H1 (cell line): Measurements from ENCODE around the gene SEC31A.

Experiments used
- CEBPB ChIP-seq: IDR thresholded peaks from 2 replicates; pipeline ENCODE4 v1.6.1; 2012; ENCODE audit warnings: low read depth, low read length
- GTF2F1 ChIP-seq: IDR thresholded peaks from 2 replicates; pipeline ENCODE4 v1.6.1; 2012; ENCODE audit warnings: low read depth, low read length, improper control_type of control experiment, borderline replicate concordance
- POLR2A ChIP-seq, 2 experiments: IDR thresholded peaks; 1 replicate in 1 of 2; 2 replicates in 1 of 2; pipeline ENCODE4 v1.6.1; 2011; ENCODE audit warnings: low read depth in 2 of 2, low read length in 2 of 2, mild to moderate bottlenecking in 2 of 2; ENCODE audit errors: control extremely low read depth in 1 of 2
- POLR2AphosphoS5 ChIP-seq: IDR thresholded peaks from 2 replicates; pipeline ENCODE4 v1.6.1; 2011; ENCODE audit warnings: low read depth, low read length
- SAP30 ChIP-seq: fragments of 300-600 bp; sonication (generic); IDR thresholded peaks from 2 replicates; pipeline ENCODE4 v1.7.1; 2012; ENCODE audit warnings: low read length, moderate library complexity, mild to moderate bottlenecking, inconsistent platforms; ENCODE audit not compliant: insufficient read depth, insufficient replicate concordance
- SIN3A ChIP-seq, 2 experiments: IDR thresholded peaks in 1 of 2; conservative IDR thresholded peaks in 1 of 2; 2 replicates each; pipeline ENCODE4 v1.6.1; 2011 to 2012; ENCODE audit warnings: low read length in 2 of 2, improper control_type of control experiment in 1 of 2, low read depth in 1 of 2, mild to moderate bottlenecking in 1 of 2
- SP2 ChIP-seq: IDR thresholded peaks from 2 replicates; pipeline ENCODE4 v1.6.1; 2012; ENCODE audit warnings: mild to moderate bottlenecking, low read length, inconsistent platforms
- TAF1 ChIP-seq: IDR thresholded peaks from 2 replicates; pipeline ENCODE4 v1.6.1; 2011; ENCODE audit warnings: mild to moderate bottlenecking, low read depth, low read length
- TF ChIP-seq, protein P1 (sequence below), 3 experiments: IDR thresholded peaks; 1 replicate in 2 of 3; 2 replicates in 1 of 3; pipeline versions ENCODE4 v1.5.1 to v1.6.1; 2011; ENCODE audit warnings: low read length in 3 of 3, mild to moderate bottlenecking in 3 of 3, inconsistent platforms in 2 of 3, low read depth in 1 of 3, moderate library complexity in 1 of 3; ENCODE audit not compliant: insufficient read depth in 1 of 3; ENCODE audit errors: control extremely low read depth in 1 of 3

DNA sequence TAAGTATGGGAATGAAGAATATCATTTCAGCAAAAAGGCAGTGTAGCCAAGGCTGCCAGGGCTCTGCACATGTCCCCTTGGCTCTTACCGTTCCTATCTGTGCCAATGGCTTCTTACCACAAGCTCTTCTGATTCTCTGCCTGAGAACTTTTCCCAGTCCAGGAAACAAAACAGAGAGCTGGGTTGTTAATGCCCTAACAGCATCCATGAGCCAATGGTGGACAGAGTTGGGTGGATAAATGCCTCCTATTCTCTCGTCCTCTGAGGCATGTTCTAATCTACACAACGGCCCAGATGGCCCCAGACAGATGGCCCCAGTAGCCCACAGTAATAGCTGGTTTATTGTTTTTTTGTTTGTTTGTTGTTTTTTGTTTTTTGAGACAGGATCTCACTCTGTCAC lies 120.3 kb downstream of the SEC31A start:
- TF ChIP-seq SP2: no peak
- TF ChIP-seq SIN3A (conservative IDR thresholded peaks at IDR 0.05 in 1 of 2, IDR thresholded peaks at IDR 0.05 in 1 of 2; ENCODE audit: low read depth in 1 of 2, low read length in 2 of 2): no peak
- TF ChIP-seq, protein P1, sequence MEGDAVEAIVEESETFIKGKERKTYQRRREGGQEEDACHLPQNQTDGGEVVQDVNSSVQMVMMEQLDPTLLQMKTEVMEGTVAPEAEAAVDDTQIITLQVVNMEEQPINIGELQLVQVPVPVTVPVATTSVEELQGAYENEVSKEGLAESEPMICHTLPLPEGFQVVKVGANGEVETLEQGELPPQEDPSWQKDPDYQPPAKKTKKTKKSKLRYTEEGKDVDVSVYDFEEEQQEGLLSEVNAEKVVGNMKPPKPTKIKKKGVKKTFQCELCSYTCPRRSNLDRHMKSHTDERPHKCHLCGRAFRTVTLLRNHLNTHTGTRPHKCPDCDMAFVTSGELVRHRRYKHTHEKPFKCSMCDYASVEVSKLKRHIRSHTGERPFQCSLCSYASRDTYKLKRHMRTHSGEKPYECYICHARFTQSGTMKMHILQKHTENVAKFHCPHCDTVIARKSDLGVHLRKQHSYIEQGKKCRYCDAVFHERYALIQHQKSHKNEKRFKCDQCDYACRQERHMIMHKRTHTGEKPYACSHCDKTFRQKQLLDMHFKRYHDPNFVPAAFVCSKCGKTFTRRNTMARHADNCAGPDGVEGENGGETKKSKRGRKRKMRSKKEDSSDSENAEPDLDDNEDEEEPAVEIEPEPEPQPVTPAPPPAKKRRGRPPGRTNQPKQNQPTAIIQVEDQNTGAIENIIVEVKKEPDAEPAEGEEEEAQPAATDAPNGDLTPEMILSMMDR (IDR thresholded peaks at IDR 0.05; ENCODE audit: control extremely low read depth in 1 of 3, insufficient read depth in 1 of 3, low read depth in 1 of 3, low read length in 3 of 3): no peak
- no peak for TF ChIP-seq POLR2AphosphoS5
- no peak for TF ChIP-seq POLR2A (IDR thresholded peaks at IDR 0.05; ENCODE audit: control extremely low read depth in 1 of 2, low read depth in 2 of 2, low read length in 2 of 2)
- TF ChIP-seq TAF1: no peak
- no peak for TF ChIP-seq CEBPB
- TF ChIP-seq SAP30: no peak
- TF ChIP-seq GTF2F1: no peak
